Astrocyte of the hippocampus (primary cell): ENCODE results near the gene ACADVL.

ENCODE experiments used
- DNase-seq: peaks from one replicate; pipeline ENCODE4 v3.0.0; 2011; ENCODE audit warnings: low read depth, low spot score

ACADVL gene

DNA sequence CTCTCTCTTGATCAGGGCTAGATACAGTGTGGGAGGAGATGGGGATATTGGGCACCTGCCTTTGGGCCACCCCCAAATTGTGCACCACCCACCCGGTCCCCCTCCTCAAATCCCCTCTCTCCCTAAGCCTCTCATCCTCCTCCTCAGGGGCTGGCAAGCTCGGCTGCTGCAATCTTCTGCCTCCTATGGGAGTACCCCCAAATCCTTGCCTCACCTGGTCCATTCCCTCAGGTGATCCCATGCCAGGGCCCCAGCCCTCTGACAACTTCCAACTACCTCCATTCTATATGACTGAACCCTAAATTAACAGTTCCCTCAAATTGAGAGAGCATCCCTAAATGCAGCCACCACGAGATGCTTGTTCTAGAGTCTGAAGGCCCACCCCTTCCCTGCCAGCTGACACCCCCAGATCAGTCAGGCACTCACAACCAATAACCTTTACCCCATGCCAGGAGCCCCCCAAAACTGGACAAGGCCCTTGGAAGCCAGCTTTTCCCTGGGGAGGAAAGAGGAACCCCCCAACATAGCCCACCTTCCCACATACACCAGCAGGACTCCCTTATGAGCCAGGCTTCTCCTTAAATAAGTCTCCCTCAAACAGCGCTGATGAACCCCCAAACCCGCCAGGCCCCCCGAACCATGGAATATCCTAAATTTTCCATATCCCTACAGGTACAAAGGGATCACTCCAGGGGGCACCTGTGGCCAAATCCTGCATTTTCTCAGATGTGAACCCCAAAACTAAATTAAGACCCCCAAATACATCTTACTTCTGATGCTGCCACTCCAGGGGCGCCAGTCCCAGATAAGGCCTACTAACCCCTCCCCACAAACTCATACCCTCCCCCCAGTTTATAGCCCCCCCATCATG lies 3.3 kb upstream of the ACADVL start:
- DNase-seq: no peak

DNA sequence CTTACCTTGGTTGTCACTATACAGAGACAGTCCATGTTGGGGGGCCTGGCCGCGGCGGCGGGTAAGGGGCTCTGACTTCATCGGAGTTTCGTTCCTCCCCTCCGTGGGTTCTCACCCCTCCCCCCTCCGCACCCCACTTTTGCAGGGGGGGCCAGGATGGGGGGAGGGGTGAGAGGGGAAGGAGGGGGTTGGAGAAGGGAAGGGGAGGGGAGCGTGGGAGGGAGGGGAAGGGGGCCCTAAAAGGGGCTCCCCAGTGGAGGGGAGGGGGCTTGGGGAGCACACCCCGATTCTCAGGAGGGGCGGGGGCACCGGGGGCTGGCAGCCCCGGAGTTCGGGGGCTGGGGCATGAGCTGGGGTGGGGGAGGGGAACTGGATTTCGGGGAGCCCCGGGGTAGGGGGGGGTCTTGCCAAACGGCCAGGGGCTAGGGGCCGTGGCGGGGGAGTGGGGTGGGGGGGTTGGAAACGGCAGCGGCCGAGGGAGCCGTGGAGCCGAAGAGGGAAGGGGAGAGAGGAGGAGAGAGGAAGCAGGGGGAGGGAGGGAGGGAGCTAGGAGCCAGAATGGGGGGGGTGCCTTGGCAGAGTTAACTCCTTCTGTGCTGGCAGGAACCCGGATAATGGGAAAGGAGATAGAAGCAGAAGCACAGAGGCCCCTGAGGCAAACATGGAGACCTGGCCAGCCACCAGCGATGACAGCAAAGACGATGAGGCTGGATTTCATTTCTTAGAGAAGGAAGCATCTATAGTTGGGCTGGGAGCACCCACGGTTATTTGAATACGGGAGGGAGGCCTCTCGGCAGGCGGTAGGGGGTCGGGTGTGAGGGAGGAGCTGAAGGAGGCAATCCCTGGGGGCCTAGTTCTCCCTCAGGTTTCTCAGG lies 2.4 kb upstream of the ACADVL start:
- DNase-seq: peak; percentile 87

DNA sequence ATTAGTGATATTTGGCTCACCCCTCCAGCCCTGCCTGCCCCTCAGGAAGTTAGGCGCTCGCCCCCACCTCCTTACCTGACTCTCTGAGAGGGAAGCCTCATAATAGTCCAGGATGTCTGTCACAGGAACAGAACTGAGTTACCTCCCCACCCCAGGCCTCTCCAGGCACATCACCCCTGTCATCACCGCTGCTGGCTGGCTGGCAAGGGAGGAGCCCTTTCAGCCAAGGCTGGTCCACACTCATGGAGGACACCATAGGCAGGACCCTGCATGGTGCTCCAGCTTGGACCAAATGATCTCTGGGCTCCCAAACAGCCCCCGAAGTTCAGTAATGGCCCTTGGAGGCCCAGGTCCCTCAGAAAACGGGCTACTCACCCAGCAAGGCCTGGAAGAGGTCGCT lies 1.6 kb upstream of the ACADVL start:
- DNase-seq: no peak

DNA sequence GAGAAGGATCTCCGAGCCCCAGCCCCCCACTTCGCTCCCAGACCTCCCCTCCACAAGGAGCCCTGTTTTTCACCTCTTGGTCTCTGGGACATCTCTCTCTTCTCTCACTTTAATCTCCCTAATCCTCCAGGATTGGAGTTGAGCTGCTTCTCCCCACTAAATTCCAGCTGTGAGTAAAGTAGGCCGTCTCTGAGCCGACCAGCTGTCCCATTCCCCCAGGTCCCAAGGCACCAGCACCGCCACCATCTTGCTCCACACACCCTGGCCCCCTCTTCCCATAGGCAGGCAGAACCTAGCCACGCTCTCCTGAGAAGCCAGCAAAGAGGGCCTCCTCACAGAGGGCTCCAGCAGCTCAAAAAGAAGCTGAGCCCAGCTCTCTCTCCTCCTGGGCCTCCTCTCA lies 980 bp upstream of the ACADVL start:
- DNase-seq: no peak

DNA sequence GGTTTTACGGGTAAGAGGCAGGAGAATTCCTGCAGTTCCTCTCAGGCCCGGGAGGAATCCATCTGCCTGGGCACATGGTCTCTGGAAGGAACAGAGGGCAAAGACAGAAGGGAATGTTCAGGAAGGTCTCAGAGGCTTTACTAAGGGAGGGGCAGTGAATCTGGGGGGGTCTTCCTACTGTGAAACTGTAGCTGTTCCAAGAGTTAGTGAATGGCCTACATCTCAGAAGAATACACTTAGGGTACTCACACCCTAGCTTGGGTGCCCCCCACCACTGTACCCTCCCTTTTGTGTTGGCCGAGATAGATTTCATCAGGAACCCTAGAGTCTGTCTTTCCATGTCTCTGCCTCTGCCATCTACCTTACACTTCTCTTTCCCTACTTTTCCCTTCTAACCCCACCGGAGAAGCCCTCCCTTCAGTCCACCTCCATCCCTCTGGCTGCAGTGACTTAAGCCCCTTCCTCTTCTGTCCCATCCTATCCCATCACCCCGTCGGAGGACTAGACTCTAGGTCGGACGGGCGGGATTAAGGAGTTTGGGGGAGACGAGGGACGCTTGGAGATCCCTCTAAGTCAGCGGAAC lies 418 bp upstream of the ACADVL start:
- DNase-seq: no peak

DNA sequence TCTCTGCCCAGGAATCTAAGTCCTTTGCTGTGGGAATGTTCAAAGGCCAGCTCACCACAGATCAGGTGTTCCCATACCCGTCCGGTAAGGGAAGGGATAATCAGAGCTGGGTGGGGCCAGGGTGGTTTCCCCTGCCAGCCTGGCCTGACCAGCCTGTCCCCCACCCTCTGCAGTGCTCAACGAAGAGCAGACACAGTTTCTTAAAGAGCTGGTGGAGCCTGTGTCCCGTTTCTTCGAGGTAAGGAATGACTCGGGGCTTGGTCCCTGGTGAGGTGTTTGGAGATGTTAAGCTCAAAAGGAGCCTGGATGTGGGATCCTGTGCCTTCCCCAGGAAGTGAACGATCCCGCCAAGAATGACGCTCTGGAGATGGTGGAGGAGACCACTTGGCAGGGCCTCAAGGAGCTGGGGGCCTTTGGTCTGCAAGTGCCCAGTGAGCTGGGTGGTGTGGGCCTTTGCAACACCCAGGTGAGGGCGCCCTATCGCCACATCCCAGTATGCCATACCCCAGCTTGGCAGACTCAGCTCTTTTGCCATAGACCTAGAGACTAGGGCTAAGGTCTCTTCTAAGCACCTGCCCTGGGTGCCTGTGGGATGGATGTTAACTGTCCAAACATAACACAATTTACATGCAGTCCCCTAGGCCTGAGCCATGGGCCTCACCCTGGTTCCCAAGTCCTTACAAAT lies 997 bp downstream of the ACADVL start:
- DNase-seq: peak; percentile 80

DNA sequence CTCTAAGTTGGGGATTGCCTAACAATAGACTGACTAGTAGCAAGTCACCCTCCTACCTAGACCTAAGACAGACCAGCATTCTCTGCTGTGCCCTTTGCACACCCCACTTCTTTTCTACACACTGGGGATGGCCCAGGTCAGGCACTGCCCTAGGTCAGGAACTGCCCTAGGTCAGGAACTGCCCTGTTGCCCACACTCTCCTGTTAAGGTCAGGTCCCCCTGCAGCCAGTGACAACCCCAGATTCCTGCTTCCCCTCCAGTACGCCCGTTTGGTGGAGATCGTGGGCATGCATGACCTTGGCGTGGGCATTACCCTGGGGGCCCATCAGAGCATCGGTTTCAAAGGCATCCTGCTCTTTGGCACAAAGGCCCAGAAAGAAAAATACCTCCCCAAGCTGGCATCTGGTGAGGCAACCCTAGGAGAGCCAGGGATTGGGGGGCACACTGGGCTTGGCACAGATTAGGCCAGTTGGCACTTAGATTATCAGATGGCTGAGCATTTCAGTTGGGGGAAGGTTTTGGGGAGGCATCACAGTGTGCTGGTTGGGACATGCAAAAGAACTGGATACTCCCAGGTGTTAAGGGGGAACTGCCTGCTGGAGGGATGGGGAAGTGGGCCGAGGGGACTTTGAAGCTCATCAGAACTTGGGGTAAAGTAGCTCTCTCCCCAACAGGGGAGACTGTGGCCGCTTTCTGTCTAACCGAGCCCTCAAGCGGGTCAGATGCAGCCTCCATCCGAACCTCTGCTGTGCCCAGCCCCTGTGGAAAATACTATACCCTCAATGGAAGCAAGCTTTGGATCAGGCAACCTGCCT lies 1.7 kb downstream of the ACADVL start:
- no peak for DNase-seq

DNA sequence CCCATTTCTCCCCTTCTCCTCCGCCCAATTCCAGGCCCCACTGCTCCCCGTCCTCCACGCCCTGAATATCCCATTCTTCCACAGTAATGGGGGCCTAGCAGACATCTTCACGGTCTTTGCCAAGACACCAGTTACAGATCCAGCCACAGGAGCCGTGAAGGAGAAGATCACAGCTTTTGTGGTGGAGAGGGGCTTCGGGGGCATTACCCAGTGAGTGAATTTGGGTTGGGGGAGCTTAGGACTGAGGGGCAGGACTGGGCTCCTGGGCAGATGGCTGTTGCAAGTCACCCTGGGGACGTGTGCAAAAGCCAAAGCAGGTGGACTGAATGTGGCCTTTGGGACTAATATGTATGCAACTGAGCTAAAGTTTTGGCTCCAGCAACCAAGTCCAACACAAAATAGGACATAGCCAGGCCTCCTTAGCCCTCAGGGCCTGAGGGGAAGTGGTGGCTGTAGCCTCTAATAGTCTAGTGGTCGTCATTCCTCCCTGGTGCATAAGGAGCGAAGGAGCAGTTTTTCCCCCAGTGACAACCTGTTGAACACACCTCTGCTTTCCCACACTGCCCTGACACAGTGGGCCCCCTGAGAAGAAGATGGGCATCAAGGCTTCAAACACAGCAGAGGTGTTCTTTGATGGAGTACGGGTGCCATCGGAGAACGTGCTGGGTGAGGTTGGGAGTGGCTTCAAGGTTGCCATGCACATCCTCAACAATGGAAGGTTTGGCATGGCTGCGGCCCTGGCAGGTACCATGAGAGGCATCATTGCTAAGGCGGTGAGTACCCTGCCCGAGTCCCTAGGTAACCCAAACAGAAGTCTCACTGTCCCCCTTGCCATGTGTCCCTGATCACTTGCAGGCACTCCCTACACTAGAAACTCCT lies 2.6 kb downstream of the ACADVL start:
- no peak for DNase-seq

DNA sequence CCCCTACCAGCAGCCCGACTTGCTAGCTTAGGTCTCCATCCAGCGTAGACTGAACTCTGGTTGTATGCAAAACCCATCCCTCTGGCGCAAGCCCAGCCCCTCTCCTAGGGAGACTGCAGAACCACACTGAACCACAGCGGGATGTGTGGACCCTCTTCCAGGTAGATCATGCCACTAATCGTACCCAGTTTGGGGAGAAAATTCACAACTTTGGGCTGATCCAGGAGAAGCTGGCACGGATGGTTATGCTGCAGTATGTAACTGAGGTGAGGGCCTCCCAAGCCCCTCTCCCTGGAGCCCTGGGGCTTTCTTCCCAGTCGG lies 3.2 kb downstream of the ACADVL start:
- DNase-seq: no peak

DNA sequence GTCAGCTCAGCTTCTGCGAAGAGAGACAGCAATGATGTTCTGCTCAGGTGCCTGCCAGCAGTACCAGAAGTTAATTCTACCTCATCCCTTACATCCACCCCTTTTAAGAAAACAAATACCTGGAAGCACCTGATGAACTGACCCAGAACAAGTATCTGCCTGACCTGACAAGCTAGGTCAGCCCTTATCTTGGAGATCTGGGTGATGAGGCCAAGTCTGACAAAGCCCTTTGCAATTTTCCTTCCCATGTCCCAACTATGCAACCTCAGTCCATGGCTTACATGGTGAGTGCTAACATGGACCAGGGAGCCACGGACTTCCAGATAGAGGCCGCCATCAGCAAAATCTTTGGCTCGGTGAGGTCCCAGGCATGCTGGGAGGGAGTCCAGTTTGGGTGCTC lies 3.6 kb downstream of the ACADVL start:
- DNase-seq: no peak

DNA sequence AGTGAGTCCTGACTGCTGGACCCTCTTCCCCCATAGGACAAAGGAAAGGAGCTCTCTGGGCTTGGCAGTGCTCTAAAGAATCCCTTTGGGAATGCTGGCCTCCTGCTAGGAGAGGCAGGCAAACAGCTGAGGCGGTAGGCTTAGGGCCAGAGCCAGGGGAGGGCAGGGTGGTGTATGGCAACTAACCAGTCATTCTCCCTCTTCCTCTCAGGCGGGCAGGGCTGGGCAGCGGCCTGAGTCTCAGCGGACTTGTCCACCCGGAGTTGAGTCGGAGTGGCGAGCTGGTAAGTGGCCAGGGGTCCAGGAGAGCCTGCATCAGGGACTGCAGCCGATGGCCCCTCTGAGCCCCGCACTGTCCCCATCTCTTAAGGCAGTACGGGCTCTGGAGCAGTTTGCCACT lies 4.4 kb downstream of the ACADVL start:
- DNase-seq: peak; percentile 50

DNA sequence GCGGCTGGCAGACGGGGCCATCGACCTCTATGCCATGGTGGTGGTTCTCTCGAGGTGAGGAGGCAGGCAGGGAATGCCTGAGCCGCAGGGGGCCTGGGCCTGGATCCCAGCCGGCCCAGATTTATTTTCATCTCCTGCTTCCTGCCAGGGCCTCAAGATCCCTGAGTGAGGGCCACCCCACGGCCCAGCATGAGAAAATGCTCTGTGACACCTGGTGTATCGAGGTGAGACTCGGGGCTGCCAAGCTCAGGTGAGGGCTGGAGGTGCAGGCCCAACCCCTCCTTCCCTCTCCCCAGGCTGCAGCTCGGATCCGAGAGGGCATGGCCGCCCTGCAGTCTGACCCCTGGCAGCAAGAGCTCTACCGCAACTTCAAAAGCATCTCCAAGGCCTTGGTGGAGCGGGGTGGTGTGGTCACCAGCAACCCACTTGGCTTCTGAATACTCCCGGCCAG lies 4.9 kb downstream of the ACADVL start:
- DNase-seq: no peak

DNA sequence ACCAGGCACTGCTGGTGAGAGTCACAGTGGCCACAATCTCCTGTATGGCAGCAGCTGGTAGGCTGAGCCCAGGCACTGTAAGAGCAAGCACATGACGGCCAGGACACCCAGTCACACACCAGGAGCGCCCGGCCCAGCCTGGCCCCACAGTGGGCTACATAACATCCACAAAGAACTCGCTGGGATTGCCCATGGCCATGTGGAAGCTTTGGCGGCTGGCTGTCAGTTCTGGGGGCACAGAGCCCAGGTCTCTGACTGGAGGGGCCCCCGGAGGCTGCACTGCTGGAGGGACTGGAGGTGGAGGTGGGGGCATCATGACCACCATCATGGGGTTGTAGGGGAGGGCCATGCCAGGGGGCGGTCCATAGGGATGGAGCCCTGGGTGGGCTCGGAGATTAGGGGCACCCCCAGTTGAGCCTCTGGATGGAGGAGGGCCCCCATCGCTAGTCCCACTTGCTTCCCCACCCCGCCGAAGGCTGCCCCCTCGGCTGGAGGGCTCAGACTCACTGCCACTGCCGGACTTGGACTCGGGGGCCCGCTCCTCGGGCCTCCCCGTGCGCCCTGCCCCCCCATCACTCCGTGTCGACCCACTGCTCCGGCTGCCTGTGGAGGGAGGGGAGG lies 6.1 kb downstream of the ACADVL start:
- no peak for DNase-seq

DNA sequence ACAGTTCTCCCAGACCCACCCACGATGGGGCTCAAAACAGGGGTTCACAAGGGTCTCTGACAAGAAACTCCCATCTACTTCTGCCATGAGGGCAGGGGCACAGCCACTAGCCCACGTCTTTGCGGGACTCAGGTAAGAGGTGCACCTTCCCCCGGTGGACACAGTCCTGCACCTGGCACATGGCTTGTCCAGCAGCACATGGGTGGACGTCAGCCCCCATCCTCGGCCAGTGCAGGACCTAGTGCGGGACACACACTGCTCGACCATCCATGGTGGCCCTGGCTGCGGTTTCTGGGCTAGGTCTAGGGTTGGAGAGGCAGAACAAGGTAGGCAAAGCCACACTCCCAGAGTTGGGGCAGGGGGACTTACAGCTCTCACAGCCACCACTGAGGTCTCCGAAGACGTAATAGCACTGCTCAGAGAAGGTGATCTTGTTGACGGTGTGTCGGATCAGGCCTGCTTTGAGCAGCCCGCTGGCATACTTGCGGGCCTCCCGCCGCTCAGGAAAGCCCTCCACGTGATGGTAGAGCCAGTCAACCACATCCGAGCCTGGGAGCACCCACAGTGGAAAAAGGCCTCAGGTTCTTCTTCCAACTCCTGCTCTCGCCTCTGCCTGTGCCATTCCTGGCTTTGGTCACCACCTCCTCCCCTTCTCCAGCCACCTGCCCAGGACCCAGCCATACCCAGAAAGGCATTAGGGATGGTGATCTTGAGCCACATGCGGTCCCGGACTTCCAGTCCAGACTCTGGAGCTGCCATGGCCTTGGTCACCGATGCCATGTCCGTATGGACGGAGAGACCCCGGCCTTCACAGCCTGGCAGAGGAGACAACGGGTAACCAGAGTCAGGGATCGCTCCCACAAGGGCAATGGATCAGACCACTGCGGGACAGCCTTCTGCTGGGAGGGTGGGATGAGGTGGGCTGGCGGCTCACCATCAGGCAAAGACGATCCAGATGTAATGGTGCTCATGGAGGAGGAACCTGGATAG lies 7.3 kb downstream of the ACADVL start:
- no peak for DNase-seq

DNA sequence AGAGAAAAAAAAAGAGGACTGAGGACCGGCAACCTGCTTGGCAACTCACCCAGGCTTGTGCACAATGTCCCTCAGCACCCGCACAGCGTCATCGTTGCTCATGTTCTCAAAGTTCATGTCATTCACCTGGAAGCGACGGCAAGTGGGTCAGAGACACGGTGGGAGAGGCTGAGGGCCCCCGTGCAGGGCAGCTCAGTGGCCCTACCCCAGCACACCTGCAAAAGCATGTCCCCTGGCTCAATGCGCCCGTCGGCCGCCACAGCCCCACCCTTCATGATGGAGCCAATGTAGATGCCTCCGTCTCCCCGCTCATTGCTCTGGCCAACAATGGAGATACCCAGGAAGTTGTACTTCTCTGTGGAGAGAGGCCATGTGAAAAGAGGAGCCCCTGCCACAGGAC lies 9.2 kb downstream of the ACADVL start:
- DNase-seq: no peak

DNA sequence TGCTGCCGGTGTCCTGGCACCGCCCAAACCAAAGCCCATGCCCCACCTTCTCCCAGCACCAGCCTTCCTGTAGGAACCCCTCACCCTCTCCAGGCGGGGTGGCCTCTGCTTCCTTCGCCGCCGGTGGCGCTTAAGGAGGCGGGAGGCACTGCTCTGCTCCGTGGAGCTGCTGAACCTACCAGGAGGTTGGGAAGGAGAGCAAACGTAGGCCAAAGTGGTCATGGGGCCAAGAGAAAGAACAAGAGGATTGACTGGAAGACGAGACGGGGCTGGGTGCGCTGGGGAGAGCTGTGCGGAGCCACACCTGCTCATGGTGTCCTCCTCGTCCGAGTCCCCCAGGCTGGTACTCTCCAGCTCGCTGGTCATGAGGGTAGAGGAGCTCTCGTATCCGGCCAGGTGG lies 9.8 kb downstream of the ACADVL start:
- DNase-seq: no peak

DNA sequence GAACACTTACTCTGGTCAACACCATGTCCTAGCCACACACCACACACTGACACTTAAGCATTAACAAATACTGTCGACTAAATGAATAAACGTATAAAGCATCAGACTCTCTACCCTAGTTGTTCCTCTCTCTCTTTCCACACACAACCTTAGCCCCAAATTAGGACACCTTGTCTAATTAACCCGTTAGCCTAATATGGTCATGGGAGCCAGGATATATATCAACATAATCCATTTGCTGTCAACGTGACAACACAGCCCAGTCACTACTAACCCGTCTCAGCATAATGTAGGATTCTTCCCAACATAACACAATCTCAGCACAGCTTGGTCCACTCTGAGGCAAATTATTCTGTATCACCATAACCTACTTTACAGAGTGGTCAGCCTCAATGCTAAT lies 12.4 kb downstream of the ACADVL start:
- no peak for DNase-seq

DNA sequence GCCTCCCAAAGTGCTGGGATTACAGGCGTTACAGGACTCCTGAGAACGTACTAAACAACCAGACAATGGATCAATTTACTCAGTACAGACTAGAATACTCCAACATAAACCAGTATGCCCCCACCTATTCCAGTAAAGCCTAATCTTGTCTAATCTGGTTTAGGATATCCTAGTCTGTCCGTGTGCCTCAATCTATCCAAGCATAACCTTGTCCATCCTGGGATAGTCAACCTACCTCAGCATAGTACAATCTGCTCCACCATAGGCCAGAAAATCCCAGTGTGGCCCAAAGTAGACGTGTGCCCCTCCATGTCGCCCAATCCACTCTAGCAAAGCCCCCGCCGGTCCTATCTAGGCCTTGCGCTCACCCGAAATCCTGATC lies 14.0 kb downstream of the ACADVL start:
- DNase-seq: peak; percentile 26
